ENCODE results near the gene PBX4. TPM values are rescaled to one million over a fixed set of nuclear protein-coding genes. Genes with fewer than 3 reads are reported as not detected.

Gene PBX4
- total RNA-seq, 2 experiments from 2014 or later, result 13.6 to 14.9 TPM

DNA sequence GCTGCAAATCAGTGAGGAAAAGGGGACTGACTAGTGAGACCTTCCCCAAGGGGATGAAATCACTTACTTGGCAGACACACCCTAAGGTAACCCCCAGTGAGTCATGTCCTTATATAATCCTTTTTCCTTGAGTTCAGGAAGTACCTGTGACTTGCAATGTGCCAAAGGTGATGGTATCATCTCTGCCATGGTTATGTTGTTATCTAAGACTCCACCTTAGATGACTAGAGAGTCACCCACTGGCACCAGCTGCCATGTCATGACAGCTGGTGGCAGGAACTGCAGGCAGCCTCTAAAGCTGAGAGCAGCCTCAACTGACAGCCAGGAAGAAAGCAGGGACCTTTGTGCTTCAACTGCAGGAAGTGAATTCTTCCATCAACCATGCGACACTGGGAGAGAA, 12.5 kb downstream of the PBX4 start:
- ChIA-PET CTCF (no interaction called here), POLR2A (interaction anchor here (0.7 to 0.9 kb wide), 3 partner anchors 11 to 58 kb away, joined by 3 to 8 read pairs (median 6); no protein-coding TSS in a partner anchor)

DNA sequence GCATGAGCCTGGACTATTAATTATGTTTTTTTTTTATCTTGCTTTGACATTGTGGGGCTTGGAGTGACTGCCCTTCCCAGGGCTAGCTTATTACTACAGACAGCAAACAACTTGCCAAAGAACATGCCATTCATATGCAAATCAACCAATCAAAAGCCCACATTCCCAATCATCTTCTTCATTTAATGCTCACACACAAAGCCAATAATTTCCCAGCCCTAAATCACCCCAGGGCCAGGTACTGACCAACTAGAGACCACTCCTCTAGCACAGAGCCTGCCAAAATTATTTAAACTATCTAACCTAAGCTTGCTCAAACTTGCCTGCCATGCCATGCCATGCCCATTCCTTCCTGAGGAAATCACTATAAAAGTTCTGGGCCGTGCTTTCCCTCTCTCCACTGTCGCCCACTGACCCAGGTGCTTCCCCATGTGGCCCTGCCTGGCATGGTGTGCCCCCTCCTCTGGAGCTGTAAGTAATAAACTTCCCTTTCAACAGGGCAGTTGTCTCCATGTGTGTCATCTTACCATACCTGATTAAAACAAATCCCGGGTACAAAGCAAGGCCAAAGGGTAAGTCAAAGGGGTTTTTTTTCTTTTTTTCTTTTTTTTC, 15.7 kb downstream of the PBX4 start:
- ChIA-PET POLR2A (interaction anchor here (0.7 to 0.9 kb wide), 2 partner anchors 12 to 1310 kb away, joined by 3 read pairs; no protein-coding TSS in a partner anchor), CTCF (interaction anchor here (1.4 to 1.9 kb wide), 2 partner anchors 11 to 18 kb away, joined by 3 to 5 read pairs; no protein-coding TSS in a partner anchor)

DNA sequence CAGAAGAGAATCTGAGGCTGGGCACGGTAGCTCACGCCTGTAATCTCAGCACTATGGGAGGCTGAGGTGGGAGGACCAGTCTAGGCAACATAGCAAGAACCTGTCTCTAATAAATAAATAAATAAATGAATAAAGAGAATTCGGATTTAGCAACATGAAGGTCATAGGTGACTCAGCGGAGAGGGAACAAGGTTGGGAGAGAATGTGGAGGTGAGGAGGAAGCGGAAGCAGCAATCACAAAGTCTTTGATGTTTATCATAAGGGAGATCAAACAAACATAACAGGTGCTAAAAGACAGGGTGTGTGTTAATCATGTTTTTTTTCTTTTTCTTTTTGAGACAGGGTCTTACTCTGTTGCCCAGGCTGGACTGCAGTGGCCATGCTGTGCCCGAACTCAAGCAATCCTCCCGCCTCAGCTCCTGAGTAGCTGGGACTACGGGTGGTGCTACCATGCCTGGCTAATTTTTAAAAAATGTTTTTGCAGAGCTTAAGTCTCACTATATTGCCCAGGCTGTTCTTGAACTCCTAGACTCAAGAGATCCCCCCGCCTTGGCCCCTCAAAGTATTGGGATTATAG, 16.3 kb downstream of the PBX4 start:
- POLR2A ChIA-PET, result interaction anchor here (0.9 kb wide), 1 partner anchor 11 kb away, joined by 3 read pairs; no protein-coding TSS in a partner anchor

DNA sequence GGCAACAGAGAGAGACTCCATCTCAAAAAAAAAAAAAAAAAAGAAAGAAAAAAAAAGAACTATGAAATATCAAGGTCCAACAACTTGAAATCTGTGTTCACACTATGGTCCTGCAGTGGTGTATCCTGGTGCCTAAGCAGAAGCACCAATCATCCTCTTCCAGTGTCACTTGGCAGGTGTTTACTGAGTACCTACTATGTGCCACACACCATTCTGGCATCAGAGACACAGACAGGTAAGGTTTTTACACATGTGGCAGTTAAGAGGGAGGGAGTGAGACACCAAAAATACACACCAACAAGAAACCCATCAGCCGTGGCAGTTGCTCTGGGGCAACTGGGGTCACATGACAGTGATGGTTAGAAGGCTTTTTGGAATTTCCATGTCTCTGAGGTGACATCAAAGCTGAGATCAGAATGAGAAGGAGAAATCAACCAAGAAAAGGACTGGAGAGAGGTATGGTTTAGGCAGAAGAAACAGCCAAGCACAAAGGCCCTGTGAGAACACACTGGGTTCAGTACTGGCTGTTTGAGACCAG, 17.6 kb downstream of the PBX4 start:
- CTCF ChIA-PET, result interaction anchor here (0.8 kb wide), 1 partner anchor 69 kb away, joined by 3 read pairs; no protein-coding TSS in a partner anchor
- POLR2A ChIA-PET, result no interaction called here

More for the DNA sequence above, 16.3 kb downstream of the PBX4 start:
- CTCF ChIA-PET, result interaction anchor here (1.0 to 1.9 kb wide), 3 partner anchors 11 to 48 kb away, joined by 3 to 5 read pairs (median 3); no protein-coding TSS in a partner anchor

DNA sequence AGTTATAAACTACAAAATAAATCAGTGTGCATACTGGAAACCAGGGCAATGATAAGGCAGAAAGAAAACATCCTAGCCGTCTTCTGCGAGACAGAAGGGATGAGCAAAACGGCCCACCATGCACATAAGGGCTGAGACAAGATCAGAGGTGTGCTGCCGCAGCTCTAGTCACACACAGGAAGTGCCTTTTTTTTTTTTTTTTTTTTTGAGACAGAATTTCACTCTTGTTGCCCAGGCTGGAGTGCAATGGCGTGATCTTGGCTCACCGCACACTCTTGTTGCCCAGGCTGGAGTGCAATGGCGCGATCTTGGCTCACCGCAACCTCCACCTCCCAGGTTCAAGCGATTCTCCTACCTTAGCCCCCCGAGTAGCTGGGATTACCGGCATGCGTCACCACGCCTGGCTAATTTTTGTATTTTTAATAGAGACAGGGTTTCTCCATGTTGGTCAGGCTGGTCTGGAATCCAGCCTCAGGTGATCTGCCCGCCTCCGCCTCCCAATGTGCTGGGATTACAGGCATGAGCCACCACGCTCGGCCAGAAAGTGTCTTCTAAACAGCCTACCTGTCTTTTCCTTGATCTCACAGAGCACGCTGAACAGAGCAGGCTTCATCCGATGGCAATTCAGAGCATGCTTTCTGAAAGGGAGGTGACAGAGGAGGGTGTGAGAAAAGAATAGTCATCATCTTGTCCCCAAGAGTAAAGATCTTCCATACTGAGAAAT, 19.6 kb downstream of the PBX4 start:
- ChIA-PET POLR2A (interaction anchor here (0.6 to 1.4 kb wide), 7 partner anchors 9 to 115 kb away, joined by 3 to 14 read pairs (median 5); partner anchors contain the start of genes PBX4 and ZNF101), CTCF (interaction anchor here (1.0 to 2.3 kb wide), 2 partner anchors 10 to 45 kb away, joined by 3 to 7 read pairs; no protein-coding TSS in a partner anchor)

DNA sequence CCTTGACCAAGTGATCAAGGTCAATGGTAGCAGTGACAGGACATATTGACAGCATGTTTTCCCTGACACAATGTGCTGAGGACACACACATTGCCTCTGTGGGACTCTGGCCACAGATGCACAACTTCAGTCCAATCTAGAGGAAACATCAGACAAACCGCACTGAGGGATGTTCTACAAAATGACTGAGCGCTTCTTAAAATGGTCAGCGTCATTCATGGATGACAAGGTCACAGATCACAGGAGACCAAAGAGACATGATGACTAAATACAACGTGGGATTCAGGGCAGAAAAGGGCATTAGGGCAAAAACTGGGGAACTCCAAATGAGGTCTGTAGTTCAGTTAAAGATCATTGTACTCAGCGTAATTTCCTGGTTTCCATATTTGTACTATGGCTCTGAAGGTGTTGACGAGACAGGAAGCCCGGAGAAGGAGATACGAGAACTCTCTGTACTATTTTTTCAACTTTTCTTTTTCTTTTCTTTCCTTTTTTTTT, 20.6 kb downstream of the PBX4 start:
- POLR2A ChIA-PET, result interaction anchor here (0.9 to 1.4 kb wide), 6 partner anchors 8 to 71 kb away, joined by 3 to 14 read pairs (median 5); partner anchors contain the start of gene ZNF101

DNA sequence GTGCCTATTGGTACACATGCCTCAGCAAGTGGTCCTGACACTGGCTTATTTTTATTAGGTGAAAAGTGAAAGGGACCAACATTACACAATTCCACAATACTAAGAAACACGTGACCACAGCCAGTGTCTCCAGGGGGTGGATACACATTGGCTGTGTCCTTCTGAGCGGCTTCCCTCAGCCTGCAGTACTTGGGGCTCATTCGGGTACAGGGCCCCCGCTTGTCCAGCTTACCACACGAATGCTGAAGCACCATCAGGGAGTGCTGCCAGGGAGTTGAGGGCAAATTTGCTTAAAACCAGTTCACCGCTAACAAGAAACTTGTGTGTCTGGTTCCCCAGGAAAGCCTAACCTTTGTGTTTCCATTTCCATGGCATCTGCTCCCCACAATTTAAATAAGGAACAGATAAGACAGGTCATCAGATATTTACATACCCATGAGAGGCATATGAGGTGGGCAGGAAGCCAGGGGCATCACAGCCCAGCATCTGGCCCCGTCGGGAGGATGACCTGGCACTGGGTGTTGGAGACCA, 23.3 kb downstream of the PBX4 start:
- ChIA-PET CTCF (no interaction called here), POLR2A (interaction anchor here (1.2 kb wide), 1 partner anchor 10 kb away, joined by 3 read pairs; no protein-coding TSS in a partner anchor)

More for the DNA sequence above, 20.6 kb downstream of the PBX4 start:
- CTCF ChIA-PET, result interaction anchor here (0.6 to 2.3 kb wide), 2 partner anchors 9 to 44 kb away, joined by 3 to 7 read pairs; no protein-coding TSS in a partner anchor

DNA sequence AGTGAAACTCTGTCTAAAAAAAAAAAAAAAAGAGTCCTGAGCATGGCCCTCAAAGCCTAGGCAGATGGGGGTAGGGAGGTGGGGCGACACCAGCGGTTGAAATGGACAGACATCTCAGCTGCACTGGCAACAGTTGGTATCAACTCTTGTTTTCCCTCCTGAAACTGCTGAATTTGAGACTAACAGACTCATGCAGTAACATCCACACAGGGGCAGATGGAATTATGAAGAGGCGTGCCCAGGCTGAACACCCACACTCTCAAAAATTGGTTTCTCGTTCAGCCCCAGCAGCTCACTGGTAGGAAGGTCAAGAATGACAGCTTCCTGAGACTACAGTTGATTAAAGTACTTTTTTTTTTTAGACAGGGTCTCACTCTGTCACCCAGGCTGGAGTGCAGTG, 24.1 kb downstream of the PBX4 start:
- ChIA-PET POLR2A (interaction anchor here (1.2 kb wide), 1 partner anchor 11 kb away, joined by 3 read pairs; no protein-coding TSS in a partner anchor), CTCF (interaction anchor here (0.5 to 1.3 kb wide), 3 partner anchors 22 to 49 kb away, joined by 3 read pairs; partner anchors contain the start of gene GMIP)

DNA sequence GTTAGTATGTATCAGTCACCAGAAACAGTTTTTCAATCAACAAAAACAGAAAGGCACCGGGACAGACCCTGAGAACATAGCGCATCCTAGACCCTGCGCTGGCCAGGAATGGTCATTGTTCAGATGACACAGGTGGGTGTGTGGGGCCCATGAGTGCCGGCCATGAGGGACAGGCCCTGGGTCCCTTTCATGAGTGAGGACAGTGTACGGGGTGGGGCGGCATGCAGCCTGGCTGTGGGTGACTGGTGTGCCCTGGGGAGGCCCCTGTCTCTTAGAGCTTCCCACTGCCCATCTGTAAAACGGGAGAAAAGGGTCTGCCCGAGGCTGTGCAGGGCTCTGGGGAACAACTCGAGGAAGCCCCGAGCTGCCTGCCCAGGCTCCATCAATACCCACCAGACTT, 25.8 kb downstream of the PBX4 start:
- ChIA-PET CTCF (interaction anchor here (0.6 to 2.1 kb wide), 2 partner anchors 10 to 21 kb away, joined by 3 to 5 read pairs; no protein-coding TSS in a partner anchor), POLR2A (no interaction called here)

DNA sequence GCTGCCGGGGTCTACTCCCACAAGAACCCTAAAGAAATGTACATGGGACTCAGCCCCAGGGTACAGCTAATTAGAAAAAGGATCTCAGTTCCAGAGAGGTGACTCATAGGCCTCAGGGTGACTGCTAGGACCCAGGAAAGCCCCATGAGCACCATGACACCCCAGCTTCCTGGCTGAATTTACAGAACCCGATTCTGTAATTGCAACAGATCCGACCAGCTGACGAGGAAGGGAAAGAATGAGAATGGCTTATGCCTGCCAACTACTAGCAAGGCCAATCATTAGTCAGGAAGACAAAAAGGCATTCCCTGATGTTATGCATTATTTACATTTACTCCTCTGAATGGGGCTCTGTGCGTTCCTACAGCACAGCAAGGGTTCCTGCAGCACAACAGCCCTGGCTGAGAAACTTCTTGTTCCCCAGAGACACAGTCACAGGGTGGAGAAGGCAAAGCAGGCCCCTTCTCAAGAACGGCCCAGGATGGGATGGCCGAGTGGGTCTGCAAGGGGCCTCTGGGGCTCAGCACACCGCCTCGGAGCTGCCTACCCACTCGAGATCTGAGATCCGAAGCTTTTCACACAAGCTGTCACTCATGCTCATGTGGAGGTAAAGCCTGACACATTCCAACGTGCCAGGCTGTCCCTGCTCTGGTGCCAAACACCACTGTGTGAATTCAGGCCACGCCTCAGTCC, 27.2 kb downstream of the PBX4 start:
- POLR2A ChIA-PET, result interaction anchor here (0.8 to 1.5 kb wide), 4 partner anchors 11 to 72 kb away, joined by 3 to 18 read pairs (median 5); partner anchors contain the start of gene ATP13A1
- CTCF ChIA-PET, result interaction anchor here (0.6 to 2.1 kb wide), 3 partner anchors 11 to 53 kb away, joined by 3 to 5 read pairs (median 4); partner anchors contain the start of gene GMIP

DNA sequence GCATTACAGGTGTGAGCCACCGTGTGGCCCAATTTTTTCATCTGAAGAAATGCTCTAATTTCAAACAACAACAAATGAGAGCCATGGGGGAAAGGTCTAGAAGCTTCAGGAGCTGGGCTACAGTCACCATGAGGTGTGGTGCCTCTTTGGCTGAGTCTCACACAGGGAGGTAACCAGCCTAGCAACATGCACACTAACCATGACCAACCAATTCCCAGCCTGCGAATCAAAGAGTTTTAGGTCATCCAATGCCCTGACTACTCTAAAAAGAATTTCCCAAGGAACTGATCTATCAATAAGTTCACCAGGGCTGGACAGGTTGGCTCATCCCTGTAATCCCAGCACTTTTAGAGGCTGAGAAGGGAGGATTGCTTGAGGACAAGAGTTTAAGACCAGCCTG, 29.9 kb downstream of the PBX4 start:
- POLR2A ChIA-PET, result interaction anchor here (1.4 kb wide), 1 partner anchor 25 kb away, joined by 3 read pairs; no protein-coding TSS in a partner anchor
- CTCF ChIA-PET, result interaction anchor here (1.4 to 2.0 kb wide), 3 partner anchors 10 to 48 kb away, joined by 3 to 7 read pairs (median 6); no protein-coding TSS in a partner anchor

DNA sequence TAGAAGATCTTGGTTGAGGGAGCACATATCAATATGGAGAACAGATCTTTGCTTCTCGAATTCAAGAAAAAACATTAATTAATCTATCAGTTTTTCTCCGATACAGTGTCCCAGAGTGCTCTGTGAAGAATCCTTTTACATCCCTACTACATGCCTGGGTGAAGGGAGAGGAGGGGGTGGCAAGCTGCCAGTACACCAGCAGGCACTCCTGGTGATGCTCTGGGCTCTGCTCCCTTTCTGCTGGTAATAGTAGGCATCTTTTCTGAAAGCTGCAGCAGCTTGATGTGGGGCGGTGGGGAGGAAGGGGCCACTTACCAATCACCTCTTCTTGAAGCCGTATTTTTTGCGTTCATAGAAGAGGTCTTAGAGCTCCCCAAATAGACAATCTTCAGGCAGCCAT, 30.7 kb downstream of the PBX4 start:
- CTCF ChIA-PET, result interaction anchor here (1.4 to 1.5 kb wide), 2 partner anchors 33 to 47 kb away, joined by 3 to 6 read pairs; no protein-coding TSS in a partner anchor

DNA sequence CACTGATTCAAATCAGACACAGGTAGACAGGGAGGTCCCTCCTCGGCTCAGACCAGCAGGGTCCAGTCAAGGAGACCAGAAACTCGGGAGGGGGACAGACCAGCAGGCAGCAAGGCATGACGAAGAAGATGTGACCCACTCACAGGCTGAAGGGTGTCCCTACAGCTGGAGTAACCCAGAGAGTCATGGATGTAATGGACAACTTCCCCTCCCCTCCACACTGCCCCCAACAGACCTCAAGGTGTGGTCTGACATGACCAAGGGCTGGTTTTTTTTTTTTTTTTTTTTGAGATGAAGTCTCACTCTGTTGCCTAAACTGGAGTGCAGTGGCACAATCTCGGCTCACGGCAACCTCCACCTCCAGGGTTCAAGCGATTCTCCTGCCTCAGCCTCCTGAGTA, 34.1 kb downstream of the PBX4 start:
- ChIA-PET POLR2A (no interaction called here), CTCF (interaction anchor here (0.7 to 0.9 kb wide), 2 partner anchors 29 to 80 kb away, joined by 3 to 5 read pairs; no protein-coding TSS in a partner anchor)

More for the DNA sequence above, 30.7 kb downstream of the PBX4 start:
- POLR2A ChIA-PET, result no interaction called here

DNA sequence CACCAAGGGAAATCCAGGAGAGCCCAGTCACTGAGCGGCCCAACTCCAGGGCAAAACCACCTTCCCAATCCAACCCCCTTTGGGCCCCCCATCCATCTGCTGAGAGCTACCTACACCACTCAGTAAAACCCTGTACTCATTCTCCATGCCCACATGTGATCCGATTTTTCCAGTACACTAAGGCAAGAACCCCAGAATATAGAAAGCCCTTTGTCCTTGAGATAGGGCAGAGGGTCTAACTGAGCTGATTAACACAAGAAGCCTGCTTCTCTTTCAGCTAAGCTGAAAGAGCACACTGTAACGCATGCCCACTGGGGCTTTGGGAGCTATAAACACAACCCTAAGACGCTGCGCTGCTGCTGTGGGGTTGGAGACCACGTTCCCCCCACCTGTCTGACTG, 36.0 kb downstream of the PBX4 start:
- POLR2A ChIA-PET, result no interaction called here

DNA sequence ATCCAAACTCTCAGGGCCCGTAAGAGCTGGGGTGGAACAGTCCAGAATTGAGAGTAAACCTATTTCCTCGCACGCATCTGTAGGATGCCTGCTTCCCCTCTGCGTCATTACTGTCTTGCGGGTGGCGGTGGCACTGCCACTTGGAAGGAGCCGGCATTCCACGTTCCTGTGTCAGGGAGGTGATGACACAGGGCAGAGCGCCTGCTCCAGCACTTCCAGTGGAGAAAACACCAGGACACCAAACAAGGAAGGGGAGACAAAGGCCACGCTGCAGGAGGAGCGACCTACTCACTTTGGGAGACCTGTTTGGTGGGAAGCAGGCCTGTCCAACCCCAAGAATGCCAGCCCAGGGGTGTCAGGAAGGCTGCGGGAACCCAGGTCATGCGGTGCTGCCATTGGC, 37.1 kb downstream of the PBX4 start:
- POLR2A ChIA-PET, result no interaction called here
- CTCF ChIA-PET, result no interaction called here

More for the DNA sequence above, 36.0 kb downstream of the PBX4 start:
- CTCF ChIA-PET, result interaction anchor here (1.0 to 1.5 kb wide), 2 partner anchors 10 to 20 kb away, joined by 3 to 6 read pairs; no protein-coding TSS in a partner anchor

DNA sequence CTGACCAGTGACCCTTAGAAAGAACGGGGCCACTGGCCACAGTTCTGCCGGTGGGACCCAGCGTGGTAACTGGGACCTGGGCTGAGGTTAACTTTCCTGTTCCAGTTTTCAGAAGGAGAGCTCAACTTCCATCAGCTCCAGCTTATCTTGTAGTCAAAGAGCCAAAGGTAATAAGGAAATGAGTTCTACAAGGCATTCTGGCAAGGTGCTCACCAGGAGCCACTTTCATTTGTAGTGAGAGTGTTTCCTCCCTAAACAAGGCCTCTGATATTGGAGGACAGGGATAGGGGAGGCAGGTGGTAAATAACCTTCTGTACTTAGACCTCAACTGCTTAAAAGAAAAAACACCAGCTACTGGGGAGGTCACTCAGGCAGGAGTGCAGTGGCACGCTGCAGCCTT, 38.1 kb downstream of the PBX4 start:
- ChIA-PET POLR2A (no interaction called here), CTCF (interaction anchor here (1.0 to 1.8 kb wide), 2 partner anchors 26 to 30 kb away, joined by 3 to 5 read pairs; no protein-coding TSS in a partner anchor)

DNA sequence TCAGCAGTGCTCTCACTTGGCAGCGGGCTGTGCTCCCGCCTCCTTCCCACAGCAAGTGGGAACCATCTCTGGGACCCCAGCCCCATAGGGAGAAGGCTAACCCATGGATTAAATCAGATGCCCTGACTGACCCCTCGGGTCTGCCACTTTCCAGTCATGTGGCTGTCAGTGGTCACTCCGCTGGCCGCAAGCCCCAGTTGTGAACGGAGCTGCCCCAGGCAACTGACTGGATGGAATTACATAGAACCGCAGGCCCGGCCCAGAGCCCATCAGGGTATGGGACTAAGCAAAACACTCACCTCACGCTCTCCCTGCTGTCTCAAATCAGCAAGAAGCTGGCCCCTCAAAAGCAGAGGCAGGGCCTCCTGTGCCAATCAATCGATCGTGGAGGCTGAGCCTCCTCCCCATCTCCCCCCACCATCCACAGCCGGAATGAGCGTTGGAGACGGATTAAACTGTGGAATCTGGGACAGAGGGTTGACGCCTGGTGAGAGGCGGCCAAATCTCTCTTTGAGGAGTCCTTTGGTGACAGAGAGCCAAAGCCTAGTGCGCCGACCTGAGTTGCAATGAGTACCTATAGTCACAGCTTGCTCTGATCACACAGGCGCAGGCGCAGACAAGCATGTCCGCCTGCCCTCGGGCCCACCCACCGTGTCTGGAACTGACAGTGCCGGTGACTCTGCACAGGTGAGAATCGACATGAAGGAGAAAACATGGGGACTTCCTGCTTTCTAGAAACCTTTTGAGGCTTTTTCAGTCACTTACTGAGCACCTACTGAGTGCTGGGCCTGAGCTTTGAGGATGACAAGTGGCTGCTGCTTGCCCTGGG, 38.7 kb downstream of the PBX4 start:
- POLR2A ChIA-PET, result no interaction called here
- CTCF ChIA-PET, result interaction anchor here (1.0 to 1.8 kb wide), 2 partner anchors 25 to 31 kb away, joined by 3 to 5 read pairs; no protein-coding TSS in a partner anchor
